HG03135 (cell line): ENCODE measurements around the gene PACS2.

ENCODE experiments used
- ATAC-seq: cut with Tn5 transposase; IDR thresholded peaks from one replicate; pipeline ENCODE4 v1.9.1; 2021; ENCODE audit warnings: mild to moderate bottlenecking, moderate library complexity; ENCODE audit not compliant: unreplicated experiment

Gene PACS2

DNA sequence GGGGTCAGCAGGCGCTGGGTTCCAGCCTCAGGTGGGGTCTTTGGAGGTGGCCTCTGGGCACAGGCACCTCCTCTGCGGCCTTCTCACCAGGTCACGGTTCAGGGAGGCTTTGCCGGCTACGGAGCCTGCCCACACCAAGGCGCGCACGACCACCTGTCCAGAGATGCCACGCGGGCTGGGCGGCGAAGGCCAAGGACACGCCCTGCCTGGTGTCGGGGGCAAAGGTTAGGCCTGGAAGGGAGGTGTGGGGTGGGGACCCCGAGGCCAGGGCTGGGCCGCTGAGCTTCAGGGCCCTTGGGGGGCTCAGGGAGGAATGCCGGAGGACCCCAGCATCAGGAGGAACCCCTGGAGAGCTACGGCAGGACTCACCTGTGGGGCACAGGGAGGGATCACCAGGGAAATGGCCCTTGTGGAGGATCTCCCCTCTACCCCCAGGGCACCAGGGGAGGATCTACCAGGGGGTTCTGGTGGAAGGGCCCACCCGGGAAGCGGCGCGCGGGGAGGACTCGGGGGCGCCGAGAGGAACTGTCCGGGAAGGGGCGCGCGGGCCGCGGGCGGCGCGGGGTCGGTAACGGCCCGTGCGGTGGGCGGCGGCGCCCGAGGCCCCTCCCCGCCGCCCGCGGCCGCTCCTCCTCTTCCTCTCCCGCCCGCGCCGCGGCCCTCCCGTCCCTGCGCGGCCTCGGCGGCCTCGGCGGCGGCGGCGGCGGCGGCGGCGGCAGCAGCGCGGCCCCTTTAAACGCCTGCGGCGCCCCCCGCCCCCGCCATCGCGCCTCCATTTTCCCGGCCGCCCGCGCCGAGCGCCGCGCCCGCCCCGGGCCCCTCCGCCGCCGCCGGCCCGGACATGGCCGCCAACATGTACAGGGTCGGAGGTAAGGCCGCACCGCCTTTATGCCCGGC, 104.9 kb downstream of the PACS2 start, which contains the start of gene MTA1:
Gene MTA1 (plus strand): TSS at position 633 of the 897 bp plus-strand sequence. CDS start 209 bp downstream, at position 842.
- no peak for ATAC-seq

DNA sequence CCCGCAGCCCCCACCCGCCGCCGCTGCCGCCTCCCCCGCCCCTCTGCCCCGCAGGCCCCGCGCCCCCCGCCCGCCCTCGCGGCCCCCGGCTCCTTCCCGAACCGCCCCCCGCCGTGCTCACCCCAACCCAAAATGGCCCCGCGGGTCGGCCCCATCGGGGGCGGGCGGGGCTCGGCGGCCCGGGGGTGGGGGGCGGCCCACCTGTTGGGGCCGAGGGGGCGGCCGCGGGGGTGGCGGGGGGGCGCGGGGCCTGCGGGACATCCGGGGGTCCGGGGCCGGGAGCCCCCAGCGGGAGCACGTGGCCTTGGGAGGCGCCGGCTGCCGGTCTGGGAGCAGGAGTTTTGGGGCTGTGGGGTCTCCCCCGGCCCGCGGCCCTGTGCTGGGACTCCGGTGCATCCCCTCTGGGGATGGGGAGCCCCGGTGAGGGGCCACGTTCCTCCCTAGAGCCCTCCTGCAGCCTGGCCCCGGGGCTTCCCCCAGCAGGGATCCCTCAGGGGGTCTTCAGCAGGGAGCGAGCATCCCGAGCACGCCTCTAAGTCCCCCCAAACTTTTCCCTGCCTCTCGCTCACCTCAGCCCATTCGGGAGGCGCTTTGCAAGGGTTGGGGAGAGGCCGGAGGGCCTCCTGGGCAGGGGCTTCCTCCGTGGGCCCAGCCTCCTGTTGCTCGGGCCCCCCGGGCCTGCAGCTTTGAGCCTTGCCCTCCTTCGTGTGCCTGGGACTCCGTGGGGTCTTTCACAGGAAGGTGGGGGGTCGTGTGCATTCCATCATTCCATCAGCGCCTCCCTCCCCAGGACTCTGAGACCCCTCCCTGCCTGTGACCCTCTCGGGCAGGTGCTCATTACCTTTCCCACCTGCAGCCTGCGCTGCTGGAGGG, 105.8 kb downstream of the PACS2 start:
- ATAC-seq = no peak

DNA sequence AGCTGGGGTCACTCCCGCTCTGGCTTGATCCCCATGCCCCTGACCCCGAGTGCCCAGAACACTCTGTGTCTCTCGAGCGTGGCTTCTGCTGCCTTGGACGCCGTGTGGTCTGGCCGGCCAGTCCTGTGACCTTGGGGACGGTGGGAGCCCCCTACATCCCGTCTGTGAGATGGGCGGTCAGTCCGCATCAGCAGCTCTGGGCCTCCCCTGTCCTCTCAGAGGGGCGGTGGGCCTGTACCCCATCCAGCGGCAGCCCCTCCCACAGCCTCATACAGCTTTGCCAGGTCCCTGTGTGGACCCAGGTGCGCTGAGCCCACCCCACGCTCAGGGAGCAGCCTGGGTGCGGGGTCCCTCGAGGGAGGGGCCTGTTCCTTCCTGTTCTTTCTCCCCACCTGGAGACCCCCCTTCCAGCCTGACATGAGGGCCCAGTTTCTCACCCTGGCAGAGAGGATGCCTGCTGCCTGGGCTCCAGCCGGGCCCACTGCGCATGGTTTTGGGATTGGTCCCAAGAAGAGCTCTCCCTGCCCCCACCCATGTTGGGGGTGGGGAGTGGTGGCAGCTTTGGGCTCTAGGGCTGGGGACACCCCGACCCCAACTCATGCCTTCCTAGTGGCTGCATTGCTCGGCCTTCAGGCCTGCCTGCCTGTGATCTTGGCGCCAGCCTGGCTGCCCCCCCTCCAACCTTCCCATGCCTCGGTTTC, 106.6 kb downstream of the PACS2 start:
- ATAC-seq = no peak

DNA sequence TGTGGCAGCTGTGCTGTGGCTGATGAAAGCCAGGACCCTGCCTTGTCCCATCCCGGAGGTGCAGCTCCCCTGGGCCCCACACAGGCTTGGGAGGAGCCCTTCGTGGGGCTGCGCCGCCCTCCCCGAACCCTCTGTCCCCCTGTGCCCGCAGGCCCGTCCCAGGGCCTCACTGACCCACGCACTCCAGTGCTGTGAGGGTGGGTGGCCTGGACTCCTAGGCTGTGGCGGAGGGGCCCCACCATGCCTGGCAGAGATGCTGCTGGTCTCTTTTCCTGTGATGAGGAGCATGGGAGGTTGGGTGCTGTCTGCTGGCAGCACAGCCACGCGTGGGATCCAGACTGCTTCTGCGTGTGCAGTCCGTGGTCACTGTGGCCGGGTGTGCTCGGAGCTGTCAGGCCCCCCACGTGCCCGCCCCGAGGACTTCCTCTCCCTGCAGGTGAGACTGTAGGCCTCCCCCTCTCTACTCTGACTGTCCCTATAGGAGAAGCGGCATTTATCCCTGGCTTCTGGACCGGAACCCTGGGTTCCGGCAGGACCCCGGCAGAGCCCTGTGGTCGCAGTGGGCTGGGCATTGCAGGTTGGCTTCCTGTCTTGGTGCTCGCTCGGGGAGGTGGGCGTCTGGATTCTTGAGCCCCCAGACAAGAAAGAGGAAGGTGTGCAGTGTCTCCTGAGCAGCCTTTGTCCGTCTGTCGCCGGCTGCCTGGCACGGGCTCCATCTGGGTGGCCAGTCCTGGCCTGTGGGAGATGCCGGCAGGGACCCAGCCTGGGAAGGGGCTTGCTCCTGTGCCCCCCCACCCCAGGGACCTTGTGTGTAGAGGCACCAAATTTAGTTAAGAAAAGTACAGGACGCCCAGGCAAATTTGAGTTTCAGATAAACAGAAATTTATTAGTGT, 107.4 kb downstream of the PACS2 start:
- no peak for ATAC-seq

DNA sequence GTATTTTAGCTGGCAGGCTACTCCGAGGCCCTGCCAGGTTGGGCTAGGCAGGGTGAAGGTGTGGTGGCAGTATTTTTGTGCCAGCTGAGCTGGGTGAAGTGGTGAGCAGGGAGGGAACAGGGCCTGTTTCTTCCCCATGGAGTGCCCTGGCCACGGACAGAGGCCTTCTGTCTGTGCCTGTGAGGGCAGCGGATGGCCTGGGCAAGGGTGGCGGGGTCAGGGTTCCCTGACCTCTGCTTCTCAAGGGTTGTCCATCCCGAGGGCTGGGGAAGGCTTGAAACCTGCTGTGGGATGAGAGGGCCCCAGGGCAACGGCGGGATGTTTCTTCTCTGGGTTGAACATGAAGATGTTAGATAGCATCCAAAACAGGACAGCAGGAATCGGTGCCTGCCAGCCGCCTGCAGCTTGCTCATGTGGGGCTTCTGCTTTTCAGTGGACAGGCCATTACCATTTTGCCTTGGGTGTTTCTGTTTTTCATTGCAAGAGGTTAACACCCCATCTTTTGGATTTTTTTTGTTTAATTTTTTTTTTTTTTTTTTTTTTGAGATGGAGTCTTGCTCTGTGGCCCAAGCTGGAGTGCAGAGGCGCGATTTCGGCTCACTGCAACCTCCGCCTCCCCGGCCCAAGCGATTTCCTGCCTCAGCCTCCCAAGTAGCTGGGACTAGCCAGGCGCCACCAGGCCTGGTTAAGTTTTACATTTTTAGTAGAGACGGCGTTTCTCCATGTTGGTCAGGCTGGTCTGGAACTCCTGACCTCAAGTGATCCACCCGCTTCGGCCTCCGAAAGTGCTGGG, 108.3 kb downstream of the PACS2 start:
- ATAC-seq = no peak

DNA sequence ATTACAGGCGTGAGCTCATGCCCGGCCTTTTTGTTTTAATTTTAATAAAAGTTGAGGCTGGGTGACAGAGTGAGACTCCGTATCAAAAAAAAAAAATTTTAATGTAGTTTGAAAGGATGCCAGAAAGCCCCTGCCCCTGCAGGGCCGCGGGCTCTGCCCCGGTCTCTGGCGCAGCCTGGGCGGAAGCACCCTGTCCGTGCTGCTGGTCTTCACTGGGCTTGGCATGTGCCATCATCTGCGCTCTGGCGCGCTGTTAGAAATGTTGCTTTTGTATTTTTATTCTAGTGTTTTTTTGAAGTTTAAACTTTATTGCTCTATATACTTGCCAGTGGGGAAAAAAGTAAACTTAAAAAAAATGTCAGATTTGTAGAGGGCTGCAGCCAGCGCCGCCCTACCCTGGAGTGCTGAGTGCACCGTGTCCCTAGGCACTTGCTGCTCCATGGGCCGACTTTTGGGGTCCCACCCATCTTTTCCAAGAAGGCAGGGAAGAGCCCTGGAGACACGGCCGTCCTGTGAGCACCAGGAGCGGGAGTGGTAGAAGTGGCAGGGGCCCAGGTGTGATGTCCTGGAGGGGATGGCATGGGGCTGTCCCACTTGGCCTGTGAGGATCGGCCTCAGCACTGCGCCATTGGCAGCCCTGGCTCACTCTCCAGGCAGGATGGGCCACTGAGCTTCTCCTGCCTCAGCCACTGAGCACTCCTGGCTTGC, 109.1 kb downstream of the PACS2 start:
- no peak for ATAC-seq

DNA sequence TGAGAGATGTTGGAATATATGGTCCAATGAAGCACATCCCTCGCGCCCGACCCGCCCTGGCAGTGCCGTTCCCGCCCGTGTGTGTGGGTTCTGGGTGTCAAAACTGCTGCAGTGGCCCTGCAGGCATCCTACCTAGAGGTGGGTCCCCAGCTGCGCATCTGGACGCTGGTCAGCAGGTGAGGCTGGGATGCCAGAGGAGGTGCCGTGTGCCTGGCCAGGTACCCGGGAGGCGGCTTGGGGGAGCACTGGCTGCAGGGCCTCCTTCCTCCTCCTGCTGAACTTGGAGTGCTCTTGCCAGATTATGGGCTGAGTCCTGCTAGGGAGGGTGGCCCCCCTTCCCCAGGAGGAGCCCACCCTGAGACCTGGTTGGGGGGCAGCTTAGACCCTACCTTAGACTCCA, 110.3 kb downstream of the PACS2 start:
- ATAC-seq = no peak

DNA sequence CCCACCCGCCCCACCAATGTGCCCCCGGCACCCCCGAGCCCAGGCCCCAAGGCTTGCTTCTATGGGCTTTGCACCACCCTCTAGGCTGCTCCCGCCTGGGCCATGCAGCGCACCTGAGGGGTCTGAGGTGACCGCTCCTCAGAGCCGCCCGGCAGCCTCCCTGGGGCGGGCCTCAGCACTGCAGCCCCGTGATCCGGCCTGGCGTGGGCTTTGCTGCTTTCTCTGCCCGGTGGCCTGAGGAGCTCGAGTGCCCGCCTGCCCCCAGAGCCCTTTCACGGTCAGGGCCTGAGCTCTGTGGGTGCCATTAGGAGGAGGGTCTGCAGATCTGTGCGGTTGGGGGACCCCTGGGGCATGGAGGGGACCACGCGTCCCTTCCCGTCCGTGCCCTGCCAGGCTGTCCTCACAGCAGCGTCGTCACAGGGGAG, 111.3 kb downstream of the PACS2 start:
- no peak for ATAC-seq

DNA sequence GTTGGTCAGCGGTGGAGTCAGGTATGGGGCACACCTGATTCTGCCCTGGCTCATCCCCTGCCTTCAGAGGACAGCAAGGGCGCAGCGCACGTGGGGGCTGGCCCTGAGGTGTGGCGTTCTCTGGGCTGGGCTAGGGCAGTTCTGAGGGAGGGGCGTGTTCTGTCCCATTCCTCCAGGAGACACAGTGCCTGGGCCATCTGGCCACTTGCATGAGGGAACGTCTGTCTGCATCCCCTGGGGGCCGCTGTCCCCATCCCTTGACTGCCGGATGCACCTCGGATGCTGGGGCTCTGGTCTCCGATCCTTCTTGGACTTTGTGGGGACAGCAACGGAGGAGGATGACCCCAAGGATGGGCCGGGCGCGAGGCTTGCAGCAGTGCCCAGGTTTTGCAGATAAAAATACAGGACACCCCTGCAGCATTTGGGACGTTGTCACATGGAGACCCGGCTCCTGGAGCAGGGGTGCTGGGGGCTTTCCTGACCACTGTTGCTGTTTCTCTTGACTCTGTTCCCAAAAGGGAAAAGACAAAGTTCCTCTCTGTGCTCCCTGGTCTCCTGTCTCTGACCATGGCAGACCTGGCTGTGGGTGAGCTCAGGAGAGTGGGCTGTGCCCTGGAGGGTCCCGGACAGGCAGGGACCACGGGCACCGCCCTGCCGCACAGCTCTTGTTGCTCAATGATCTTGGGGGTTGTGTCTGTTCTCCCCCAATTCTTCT, 112.0 kb downstream of the PACS2 start:
- ATAC-seq = no peak

DNA sequence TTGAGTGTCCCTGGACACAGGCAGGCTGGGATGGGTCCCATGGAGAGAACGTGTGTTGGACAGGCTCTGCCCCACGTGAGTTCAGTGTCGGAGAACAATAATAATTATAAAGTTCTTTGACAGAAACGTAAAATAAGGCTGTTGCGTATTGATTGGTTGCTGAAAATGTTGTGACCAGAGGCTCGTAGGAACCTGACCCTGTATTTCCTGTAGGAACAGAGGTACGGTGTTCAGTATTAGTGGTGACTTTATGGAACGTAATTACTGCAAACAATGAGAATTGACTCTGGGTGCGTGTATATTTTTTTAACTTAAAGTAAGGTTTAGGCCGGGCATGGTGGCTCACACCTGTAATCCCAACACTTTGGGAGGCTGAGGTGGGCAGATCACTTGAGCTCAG, 112.9 kb downstream of the PACS2 start:
- no peak for ATAC-seq

DNA sequence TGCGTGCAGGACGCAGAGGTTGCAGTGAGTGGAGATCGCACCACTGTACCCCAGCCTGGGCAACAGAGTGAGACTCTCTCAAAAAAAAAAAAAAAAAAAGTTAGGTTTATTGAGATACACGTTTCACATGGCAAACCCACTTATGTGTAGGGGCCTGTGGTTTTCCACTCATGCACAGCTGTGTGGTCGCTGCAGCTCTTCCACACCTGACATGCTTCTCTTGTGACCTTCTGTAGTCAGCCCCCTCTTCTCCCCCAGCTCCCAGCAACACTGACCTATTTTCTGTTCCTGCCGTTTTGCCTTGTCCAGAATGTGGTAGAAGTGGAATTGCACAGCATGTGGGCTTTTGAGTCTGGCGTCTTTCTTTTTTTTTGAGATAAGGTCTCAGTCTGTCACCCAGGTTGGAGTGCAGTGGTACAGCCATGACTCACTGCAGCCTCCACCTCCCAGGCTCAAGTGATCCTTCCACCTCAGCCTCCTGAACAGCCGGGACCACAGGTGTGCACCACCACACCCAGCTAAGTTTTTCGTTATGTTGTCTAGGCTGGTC, 113.5 kb downstream of the PACS2 start:
- ATAC-seq = no peak

DNA sequence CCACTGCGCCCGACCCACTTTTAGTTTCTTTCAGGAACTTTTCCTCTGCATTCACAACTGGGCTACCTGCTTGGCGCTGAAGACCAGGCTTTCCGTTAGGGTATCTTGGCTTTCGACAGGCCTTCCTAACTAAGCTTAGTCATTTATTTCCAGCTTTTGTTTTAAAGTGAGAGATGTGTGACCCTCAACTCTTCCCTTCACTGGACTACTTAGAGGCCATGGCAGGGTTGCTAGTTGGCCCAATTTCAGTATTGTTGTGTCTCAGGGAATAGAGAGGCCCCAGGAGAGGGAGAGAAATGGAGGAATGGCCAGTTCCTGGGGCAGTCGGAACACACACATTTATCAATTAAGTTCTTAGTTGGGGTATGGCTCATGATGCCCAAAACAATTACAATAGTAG, 115.5 kb downstream of the PACS2 start:
- no peak for ATAC-seq

DNA sequence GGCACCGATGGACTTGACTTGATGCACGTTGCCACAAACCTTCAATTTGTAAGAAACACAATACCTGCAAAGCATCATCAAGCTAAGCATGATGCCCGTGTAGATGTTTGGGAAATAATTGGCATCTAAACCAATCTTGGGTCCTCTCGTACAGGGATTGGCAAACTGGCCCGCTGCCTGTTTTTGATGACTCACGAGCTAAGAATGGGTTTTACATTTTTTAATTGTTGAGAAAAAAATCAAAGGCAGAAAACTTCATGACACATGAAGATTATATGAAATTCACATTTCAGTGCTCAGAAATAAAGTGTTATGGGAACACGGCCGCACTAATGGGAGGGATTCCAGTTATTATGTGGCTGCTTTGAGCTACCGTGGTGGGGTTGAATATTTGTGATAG, 116.0 kb downstream of the PACS2 start:
- ATAC-seq = no peak

DNA sequence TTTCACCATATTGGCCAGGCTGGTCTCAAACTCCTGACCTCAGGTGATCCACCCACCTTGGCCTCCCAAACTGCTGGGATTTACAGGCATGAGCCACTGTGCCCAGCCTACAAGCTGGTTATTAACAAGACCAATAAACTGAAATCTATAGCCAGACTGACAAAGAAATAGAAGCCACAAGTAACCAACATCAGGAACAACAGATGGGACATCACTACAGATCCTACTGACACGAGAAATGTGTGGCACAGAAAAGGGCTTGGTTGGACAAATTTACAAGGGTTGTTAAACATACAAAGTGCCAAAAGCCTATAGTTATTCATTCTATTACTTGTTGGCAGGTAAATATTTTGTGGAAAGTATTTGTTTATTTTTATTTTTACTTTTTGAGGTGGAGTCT, 116.7 kb downstream of the PACS2 start:
- no peak for ATAC-seq

DNA sequence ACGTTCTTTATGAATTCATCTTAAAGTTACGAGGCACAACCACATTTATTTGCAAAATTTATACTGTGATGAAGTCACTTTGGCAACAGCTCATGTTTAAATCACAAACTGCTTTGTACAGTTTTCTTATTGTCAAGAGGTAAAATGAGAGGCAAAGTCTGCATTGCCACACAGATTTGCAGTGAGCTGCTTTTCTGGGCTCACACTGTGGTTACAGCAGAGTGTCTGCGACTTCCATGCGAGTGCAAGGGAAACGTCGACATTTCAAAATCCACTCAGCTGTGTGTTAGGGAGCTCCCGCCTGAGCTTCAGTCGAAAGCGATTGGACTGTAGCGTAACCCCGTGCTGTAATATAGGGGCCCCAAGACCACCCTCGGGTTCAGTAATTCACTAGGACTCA, 118.1 kb downstream of the PACS2 start:
- ATAC-seq = no peak

DNA sequence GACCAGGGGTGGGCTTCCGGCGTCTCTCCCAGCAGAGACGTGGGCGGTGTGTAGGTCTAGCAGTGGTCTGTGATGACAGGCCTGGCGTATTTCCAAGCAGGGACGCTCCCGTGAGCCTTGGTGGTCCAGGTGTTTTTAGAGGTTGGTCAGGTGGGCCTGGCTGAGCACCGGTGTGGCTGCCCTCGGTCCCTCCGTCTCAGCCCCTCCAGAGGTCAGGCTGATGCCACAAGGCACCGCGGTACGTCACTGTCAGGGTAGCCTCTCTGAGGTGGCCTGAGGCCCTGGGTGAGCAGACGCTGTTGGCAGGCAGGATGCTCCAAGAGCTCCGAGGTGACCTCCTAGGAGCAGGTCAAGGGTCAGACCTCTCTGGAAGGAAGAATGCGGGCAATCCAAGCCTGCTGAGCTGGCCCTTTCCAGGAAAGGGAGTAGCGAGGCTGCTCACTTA, 118.6 kb downstream of the PACS2 start:
- ATAC-seq = no peak

DNA sequence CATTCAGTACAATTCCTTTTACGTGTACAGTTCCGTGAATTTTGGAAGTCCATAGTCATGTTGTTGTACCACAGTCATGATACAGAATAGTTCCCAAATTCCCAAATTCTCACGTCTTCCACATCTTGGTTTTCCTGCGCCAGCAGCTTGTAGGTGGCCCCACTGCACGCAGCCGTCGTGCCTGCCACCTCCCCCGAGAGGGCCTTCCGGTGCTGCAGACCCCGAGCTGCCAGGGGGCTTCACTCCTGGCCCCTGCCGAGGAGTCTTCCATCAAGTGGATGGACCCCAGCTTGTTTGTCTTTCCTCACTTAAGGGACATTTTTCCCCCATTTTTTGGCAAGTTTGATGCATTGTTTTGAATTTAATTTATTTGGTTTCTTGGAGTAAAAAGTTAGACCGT, 121.9 kb downstream of the PACS2 start:
- no peak for ATAC-seq
